ENCODE measurements around the gene TLR8.

Gene TLR8

DNA sequence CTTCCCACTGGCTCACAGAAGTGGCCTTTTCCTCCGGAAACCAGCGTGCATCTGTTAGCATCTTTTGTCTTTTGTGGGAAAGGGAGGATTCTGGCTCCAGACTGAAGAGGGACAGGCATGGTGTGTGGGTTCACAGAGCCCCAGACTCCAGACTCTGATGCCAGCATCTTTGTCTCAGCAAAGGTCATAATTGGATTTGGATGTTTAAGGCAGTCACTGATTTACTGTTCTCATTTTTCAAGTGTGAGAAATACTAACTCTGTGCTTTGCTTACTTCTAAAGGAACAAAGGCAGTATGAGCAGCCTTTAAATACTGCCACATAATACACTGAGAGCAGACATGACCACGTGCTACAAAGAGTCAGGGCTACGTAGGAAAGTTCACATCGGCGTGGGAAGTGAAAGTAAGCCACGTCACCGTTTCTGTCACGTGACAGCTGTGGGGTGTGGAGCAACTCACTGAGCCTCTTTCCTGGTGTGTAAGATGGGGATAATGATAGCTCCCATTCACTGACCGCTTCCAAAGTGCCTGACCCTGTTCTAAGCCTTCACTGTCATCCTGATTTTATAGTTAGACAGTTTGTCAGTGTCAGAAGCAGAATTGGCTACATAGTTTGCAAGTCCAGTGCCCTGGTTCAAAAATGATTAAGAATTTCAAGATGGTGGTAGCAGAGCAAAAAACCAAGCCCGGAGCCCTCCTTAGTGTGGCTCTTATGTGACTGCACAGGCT is 43.7 kb downstream of the TLR8 start:
- H3K4me3 ChIP-seq (ENCODE audit: severe bottlenecking), result no peak overlapping the region
- no peaks in the 10 kb centered on the region for H3K36me3 ChIP-seq (ENCODE audit: low read depth)

DNA sequence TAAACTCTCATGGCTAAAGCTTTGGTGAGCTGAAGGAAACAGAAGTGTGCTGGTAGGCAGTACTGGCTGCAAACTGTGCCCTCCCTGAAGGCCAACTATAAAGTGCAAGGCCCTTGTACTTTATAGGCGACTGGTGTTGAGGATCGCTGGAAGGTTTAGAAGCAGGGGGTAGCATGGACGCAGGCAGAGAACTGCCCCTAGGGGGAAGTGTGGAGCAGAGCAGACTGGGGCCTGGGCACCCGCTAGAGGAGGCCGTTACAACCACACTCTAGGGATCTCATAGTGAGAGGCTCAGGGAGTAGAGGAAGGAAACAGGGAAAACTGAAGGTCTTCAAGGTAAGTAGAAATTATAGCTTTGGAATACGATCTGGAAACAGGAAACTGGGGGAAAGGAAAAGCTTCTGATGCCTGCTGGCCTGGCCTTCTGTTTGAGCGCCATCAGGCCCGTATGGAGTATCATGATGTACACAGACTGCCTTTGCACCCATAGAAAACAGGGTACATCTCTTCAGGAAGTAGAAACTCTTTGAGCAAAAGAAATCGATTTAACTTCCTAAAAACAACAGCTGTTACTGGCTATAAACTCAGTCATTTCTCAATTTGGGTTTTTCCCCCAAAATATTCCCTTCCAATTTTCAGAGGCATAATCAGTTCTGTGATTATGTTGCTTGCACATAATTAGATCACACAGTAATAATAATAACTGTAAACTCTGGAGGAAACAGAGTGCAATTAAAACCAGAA is 44.6 kb downstream of the TLR8 start:
- H3K4me3 ChIP-seq (ENCODE audit: severe bottlenecking), result no peak overlapping the region

More for the DNA sequence above, 43.7 kb downstream of the TLR8 start:
- Histone ChIP-seq H3K4me1 (ENCODE audit: insufficient read depth, poor library complexity, severe bottlenecking) (peaks cover 16% of the 10 kb centered on the region), H3K27ac (ENCODE audit: poor library complexity, severe bottlenecking) (no peak overlapping the region), H3K27me3 (ENCODE audit: insufficient read depth, poor library complexity, severe bottlenecking) (no peaks in the 10 kb centered on the region), H3K9me3 (ENCODE audit: severe bottlenecking) (no peaks in the 10 kb centered on the region)
- DNase-seq (ENCODE audit: low spot score) (no peak), ATAC-seq (ENCODE audit: low read depth) (no peak; the same call in 2 of the 3 replicates)
- TF ChIP-seq, protein P1, sequence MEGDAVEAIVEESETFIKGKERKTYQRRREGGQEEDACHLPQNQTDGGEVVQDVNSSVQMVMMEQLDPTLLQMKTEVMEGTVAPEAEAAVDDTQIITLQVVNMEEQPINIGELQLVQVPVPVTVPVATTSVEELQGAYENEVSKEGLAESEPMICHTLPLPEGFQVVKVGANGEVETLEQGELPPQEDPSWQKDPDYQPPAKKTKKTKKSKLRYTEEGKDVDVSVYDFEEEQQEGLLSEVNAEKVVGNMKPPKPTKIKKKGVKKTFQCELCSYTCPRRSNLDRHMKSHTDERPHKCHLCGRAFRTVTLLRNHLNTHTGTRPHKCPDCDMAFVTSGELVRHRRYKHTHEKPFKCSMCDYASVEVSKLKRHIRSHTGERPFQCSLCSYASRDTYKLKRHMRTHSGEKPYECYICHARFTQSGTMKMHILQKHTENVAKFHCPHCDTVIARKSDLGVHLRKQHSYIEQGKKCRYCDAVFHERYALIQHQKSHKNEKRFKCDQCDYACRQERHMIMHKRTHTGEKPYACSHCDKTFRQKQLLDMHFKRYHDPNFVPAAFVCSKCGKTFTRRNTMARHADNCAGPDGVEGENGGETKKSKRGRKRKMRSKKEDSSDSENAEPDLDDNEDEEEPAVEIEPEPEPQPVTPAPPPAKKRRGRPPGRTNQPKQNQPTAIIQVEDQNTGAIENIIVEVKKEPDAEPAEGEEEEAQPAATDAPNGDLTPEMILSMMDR (IDR thresholded peaks at IDR 0.05; ENCODE audit: poor library complexity, severe bottlenecking), result no peak

DNA sequence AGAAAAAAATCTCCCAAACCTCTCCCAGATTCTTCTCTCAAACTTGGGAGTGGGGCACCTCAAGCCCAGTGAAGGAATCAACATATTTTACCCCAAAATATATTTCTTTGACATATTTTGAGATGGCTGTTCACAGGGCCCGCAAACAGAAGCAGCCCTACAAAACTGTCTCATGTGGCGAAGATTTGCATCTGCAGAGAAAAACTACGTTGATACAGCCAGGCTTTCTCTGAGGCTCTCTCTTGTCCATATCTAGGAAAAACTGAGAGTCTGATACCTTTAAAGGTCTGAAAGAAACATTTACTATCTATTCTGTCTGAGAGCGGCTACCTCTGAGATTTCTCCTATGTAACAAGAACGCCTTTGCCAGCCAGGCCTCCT is 45.2 kb downstream of the TLR8 start:
- Histone ChIP-seq H3K4me1 (ENCODE audit: insufficient read depth, poor library complexity, severe bottlenecking) (peaks cover 23% of the 10 kb centered on the region), H3K36me3 (ENCODE audit: low read depth) (no peaks in the 10 kb centered on the region), H3K27ac (ENCODE audit: poor library complexity, severe bottlenecking) (no peak overlapping the region), H3K9me3 (ENCODE audit: severe bottlenecking) (no peaks in the 10 kb centered on the region), H3K4me3 (ENCODE audit: severe bottlenecking) (no peak overlapping the region), H3K27me3 (ENCODE audit: insufficient read depth, poor library complexity, severe bottlenecking) (no peaks in the 10 kb centered on the region)
- DNase-seq (ENCODE audit: low spot score) (no peak), ATAC-seq (ENCODE audit: low read depth) (no peak)
- TF ChIP-seq, protein P1 (IDR thresholded peaks at IDR 0.05; ENCODE audit: poor library complexity, severe bottlenecking), result no peak

More for the DNA sequence above, 44.6 kb downstream of the TLR8 start:
- H3K4me1 ChIP-seq (ENCODE audit: insufficient read depth, poor library complexity, severe bottlenecking), result peaks cover 20% of the 10 kb centered on the region
- TF ChIP-seq, protein P1 (IDR thresholded peaks at IDR 0.05; ENCODE audit: poor library complexity, severe bottlenecking), result no peak
- ATAC-seq (ENCODE audit: low read depth) (no peak), DNase-seq (ENCODE audit: low spot score) (no peak)
- H3K36me3 ChIP-seq (ENCODE audit: low read depth), result no peaks in the 10 kb centered on the region
- H3K9me3 ChIP-seq (ENCODE audit: severe bottlenecking), result no peaks in the 10 kb centered on the region
- H3K27ac ChIP-seq (ENCODE audit: poor library complexity, severe bottlenecking), result no peak overlapping the region
- no peaks in the 10 kb centered on the region for H3K27me3 ChIP-seq (ENCODE audit: insufficient read depth, poor library complexity, severe bottlenecking)

DNA sequence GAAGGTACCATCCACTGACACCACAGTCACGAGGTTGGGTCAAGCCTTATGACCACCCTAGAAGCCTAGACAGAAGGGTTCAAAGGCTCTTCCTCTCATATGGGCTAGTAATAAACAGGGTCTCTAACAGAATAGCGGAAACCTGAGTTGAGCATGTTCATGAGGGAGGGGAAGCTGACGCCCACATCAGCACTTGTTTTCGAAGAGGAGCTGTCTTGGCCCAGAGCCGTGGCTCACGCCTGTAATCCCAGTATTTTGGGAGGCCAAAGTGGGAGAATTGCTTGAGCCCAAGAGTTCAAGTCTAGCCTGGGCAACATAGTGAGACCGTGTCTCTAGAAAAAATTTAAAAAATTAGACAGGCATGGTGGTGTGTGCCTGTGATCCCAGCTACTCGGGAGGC is 47.0 kb downstream of the TLR8 start:
- H3K4me1 ChIP-seq (ENCODE audit: insufficient read depth, poor library complexity, severe bottlenecking), result peaks cover 17% of the 10 kb centered on the region

More for the DNA sequence above, 47.0 kb downstream of the TLR8 start:
- DNase-seq (ENCODE audit: low spot score) (no peak), ATAC-seq (ENCODE audit: low read depth) (no peak)
- H3K36me3 ChIP-seq (ENCODE audit: low read depth), result no peaks in the 10 kb centered on the region
- H3K4me3 ChIP-seq (ENCODE audit: severe bottlenecking), result no peak overlapping the region
- no peak overlapping the region for H3K27ac ChIP-seq (ENCODE audit: poor library complexity, severe bottlenecking)
- no peaks in the 10 kb centered on the region for H3K27me3 ChIP-seq (ENCODE audit: insufficient read depth, poor library complexity, severe bottlenecking)
- TF ChIP-seq, protein P1 (IDR thresholded peaks at IDR 0.05; ENCODE audit: poor library complexity, severe bottlenecking), result no peak
- H3K9me3 ChIP-seq (ENCODE audit: severe bottlenecking), result no peaks in the 10 kb centered on the region

Data from RWPE2 (cell line).